22Rv1 (cell line): ENCODE measurements around the gene PRSS53.

ENCODE experiments used
- ZFX ChIP-seq: fragments of 450-650 bp; IDR thresholded peaks from 2 replicates; pipeline ENCODE4 v1.6.1; 2017; ENCODE audit warnings: antibody characterized with exemption, borderline replicate concordance
- TF ChIP-seq, protein P1 (sequence below): fragments of 450-650 bp; IDR thresholded peaks from 2 replicates; pipeline ENCODE4 v1.5.1; 2017; ENCODE audit warnings: mild to moderate bottlenecking

DNA sequence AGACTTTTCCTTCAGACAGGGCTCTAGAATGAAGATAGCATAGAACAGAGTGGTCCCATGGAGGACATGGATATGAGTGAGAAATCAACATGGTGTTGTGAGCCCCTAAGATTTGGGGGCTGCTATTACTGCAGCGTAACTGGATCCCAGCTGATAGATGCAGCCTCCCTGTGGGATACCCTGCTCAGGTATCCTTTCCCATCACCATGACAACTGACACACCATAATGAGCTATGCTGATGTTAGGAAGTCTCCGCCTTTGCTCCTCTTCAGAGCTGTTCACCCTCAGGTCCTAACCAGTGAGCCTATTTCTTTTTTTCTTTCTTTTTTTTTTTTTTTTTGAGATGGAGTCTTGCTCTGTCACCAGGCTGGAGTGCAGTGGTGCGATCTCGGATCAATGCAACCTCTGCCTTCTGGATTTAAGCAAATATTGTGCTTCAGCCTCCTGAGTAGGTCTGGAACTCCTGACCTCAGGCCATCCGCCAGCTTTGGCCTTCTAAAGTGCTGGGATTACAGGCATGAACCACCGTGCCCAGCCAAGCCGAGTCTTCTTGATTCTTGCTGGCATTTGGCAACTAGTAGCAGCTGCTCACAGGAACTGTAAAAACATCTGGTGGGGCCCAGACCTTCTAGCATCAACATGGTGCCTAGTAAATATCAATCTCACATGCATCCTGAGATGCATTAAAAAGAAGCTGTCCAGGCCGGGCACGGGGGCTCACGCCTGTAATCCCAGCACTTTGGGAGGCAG lies 38.3 kb downstream of the PRSS53 start:
- TF ChIP-seq, protein P1, sequence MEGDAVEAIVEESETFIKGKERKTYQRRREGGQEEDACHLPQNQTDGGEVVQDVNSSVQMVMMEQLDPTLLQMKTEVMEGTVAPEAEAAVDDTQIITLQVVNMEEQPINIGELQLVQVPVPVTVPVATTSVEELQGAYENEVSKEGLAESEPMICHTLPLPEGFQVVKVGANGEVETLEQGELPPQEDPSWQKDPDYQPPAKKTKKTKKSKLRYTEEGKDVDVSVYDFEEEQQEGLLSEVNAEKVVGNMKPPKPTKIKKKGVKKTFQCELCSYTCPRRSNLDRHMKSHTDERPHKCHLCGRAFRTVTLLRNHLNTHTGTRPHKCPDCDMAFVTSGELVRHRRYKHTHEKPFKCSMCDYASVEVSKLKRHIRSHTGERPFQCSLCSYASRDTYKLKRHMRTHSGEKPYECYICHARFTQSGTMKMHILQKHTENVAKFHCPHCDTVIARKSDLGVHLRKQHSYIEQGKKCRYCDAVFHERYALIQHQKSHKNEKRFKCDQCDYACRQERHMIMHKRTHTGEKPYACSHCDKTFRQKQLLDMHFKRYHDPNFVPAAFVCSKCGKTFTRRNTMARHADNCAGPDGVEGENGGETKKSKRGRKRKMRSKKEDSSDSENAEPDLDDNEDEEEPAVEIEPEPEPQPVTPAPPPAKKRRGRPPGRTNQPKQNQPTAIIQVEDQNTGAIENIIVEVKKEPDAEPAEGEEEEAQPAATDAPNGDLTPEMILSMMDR, result no peak
- TF ChIP-seq ZFX, result no peak
